ENCODE results near the gene PARN. TPM values are rescaled to one million over a fixed set of nuclear protein-coding genes. Genes with fewer than 3 reads are reported as not detected.

PARN gene
- polyA plus RNA-seq, 2 of the 4 experiments (the other 2 are of a cell fraction) = 40.0 to 58.6 TPM

- WGBS (ENCODE audit: missing lambda C conversion rate) = 88% methylated on average over 7 of the region's 7 CpGs
- CTCF ChIA-PET = no interaction called here
- no peak for FAIRE-seq
These were observed 11.5 kb downstream of the PARN start for GRCh38 chr16:14618566-14618965.

GRCh38 chr16:14616280-14616679 is 13.8 kb downstream of the PARN start:
- WGBS (ENCODE audit: missing lambda C conversion rate) = 85% methylated on average over 4 of the region's 4 CpGs
- no peak for TF ChIP-seq RNF2 (IDR thresholded peaks at IDR 0.05; ENCODE audit: borderline replicate concordance, low read depth)
- TF ChIP-seq SREBF2 (IDR thresholded peaks at IDR 0.05) = no peak
- TF ChIP-seq RFX5 (IDR thresholded peaks at IDR 0.05) = no peak
- TF ChIP-seq HDAC2 (IDR thresholded peaks at IDR 0.05) = no peak
- no peak for TF ChIP-seq KDM1A (IDR thresholded peaks at IDR 0.05; ENCODE audit: low read depth)
- no peak for TF ChIP-seq BCL3 (IDR thresholded peaks at IDR 0.05)
- no peak for TF ChIP-seq HOXB13 (CRISPR knock-in tag; IDR thresholded peaks at IDR 0.05; ENCODE audit: low read depth)

More at GRCh38 chr16:14618566-14618965, 11.5 kb downstream of the PARN start:
- ATAC-seq (no peak), DNase-seq (ENCODE audit: low read depth in 1 of 2, low spot score in 1 of 2) (no peak)
- no peaks in the 10 kb centered on the region for H3K4me1 ChIP-seq
- H3K9me3 ChIP-seq = no peaks in the 10 kb centered on the region
- POLR2A ChIA-PET = interaction anchor here (1.1 kb wide), 1 partner anchor 11 kb away, joined by 3 read pairs; the partner anchor contains the start of gene PARN
- no peak overlapping the region for H3K27ac ChIP-seq
- H3K4me2 ChIP-seq = no peak overlapping the region
- TF ChIP-seq CBX8 (IDR thresholded peaks at IDR 0.05) (no peak), RNF2 (IDR thresholded peaks at IDR 0.05; ENCODE audit: borderline replicate concordance, low read depth) (no peak), HOXA7 (CRISPR knock-in tag; IDR thresholded peaks at IDR 0.05) (no peak), MYC (IDR thresholded peaks at IDR 0.05; ENCODE audit: borderline replicate concordance, low read length) (no peak), HDAC2 (IDR thresholded peaks at IDR 0.05) (no peak), NFE2L2 (conservative IDR thresholded peaks at IDR 0.05; ENCODE audit: low read length) (no peak), POLR2AphosphoS2 (conservative IDR thresholded peaks at IDR 0.05; ENCODE audit: low read length) (no peak), RARB (CRISPR knock-in tag; IDR thresholded peaks at IDR 0.05) (no peak), CHD2 (IDR thresholded peaks at IDR 0.05; ENCODE audit: low read length, partially characterized antibody) (no peak), BCL3 (IDR thresholded peaks at IDR 0.05) (no peak), HOXB5 (CRISPR knock-in tag; IDR thresholded peaks at IDR 0.05) (no peak), CTCF (IDR thresholded peaks at IDR 0.05) (no peak), SMC3 (IDR thresholded peaks at IDR 0.05) (no peak)
- TF ChIP-seq, protein P1, sequence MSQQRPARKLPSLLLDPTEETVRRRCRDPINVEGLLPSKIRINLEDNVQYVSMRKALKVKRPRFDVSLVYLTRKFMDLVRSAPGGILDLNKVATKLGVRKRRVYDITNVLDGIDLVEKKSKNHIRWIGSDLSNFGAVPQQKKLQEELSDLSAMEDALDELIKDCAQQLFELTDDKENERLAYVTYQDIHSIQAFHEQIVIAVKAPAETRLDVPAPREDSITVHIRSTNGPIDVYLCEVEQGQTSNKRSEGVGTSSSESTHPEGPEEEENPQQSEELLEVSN (IDR thresholded peaks at IDR 0.05; ENCODE audit: borderline replicate concordance, low read depth) = no peak
- TF ChIP-seq, protein P2, sequence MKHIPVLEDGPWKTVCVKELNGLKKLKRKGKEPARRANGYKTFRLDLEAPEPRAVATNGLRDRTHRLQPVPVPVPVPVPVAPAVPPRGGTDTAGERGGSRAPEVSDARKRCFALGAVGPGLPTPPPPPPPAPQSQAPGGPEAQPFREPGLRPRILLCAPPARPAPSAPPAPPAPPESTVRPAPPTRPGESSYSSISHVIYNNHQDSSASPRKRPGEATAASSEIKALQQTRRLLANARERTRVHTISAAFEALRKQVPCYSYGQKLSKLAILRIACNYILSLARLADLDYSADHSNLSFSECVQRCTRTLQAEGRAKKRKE (CRISPR knock-in tag; IDR thresholded peaks at IDR 0.05; ENCODE audit: low read depth) = no peak
- no peak overlapping the region for H3K4me3 ChIP-seq

More at GRCh38 chr16:14616280-14616679, 13.8 kb downstream of the PARN start:
- Histone ChIP-seq H3K4me2 (no peak overlapping the region), H3K9me3 (no peaks in the 10 kb centered on the region), H3K4me3 (no peak overlapping the region), H3K27ac (no peak overlapping the region), H3K4me1 (no peaks in the 10 kb centered on the region)
- ChIA-PET CTCF (no interaction called here), POLR2A (interaction anchor here (0.7 to 0.9 kb wide), 2 partner anchors 14 to 68 kb away, joined by 3 to 4 read pairs; partner anchors contain the start of gene PARN)
- DNase-seq (ENCODE audit: low read depth in 1 of 2, low spot score in 1 of 2) (no peak), ATAC-seq (no peak), FAIRE-seq (no peak)
